AG04450 (cell line): Measurements from ENCODE around the gene SYTL1. TPM values are rescaled to one million over a fixed set of nuclear protein-coding genes. Genes with fewer than 3 reads are reported as not detected.

Experiments used
- CTCF ChIA-PET: fragments of 300-600, 350-600 bp; formaldehyde crosslinking; extraction: SDS; loops from one replicate; lab custom pipeline; 2022; ENCODE audit warnings: antibody characterized with exemption, inconsistent platforms; lab: Charles Lee
- POLR2A ChIA-PET: fragments of 350-600 bp; formaldehyde crosslinking; extraction: SDS; loops from one replicate; lab custom pipeline; 2021; ENCODE audit warnings: antibody characterized with exemption, inconsistent platforms; lab: Yijun Ruan, JAX
- DNase-seq: peaks from one replicate; pipeline ENCODE4 v3.0.0-alpha.2; 2011; ENCODE audit warnings: low read depth, low spot score
- H3K27ac ChIP-seq: one replicate; pipeline ENCODE4 v1.5.1; 2012; ENCODE audit warnings: low read depth, low read length, control low read depth
- H3K27me3 ChIP-seq: one replicate; pipeline ENCODE4 v1.6.0; 2012; ENCODE audit warnings: low read length; ENCODE audit not compliant: control insufficient read depth, insufficient read depth
- H3K4me3 ChIP-seq: 2 replicates; pipeline ENCODE4 v1.5.1; 2011; ENCODE audit warnings: mild to moderate bottlenecking, low read depth, low read length, control low read depth
- H3K9me3 ChIP-seq: 2 replicates; pipeline ENCODE4 v1.5.1; 2012; ENCODE audit warnings: low read length; ENCODE audit not compliant: control insufficient read depth, insufficient read depth
- polyA plus RNA-seq: library from polyadenylated mRNA; depleted of rRNA; stranded (reverse); fragments of >200 nt; gene quantifications from 2 replicates; pipeline ENCODE4 v1.2.3, GENCODE V29; 2011
- TF ChIP-seq, protein P1 (sequence below): IDR thresholded peaks from 2 replicates; pipeline ENCODE4 v1.5.1; 2011; ENCODE audit warnings: low read depth, low read length, control low read depth, inconsistent platforms

SYTL1 gene
- polyA plus RNA-seq, 1 experiment, result 0.35 TPM

GRCh38 chr1:27359822-27360158 lies 18.0 kb downstream of the SYTL1 start:
- ChIA-PET POLR2A (no interaction called here), CTCF (no interaction called here)
- Histone ChIP-seq H3K4me3 (no peak overlapping the region), H3K27me3 (no peaks in the 10 kb centered on the region), H3K27ac (no peak overlapping the region), H3K9me3 (no peaks in the 10 kb centered on the region; the same call in 1 of the 2 replicates)
- DNase-seq, result no peak
- TF ChIP-seq, protein P1, sequence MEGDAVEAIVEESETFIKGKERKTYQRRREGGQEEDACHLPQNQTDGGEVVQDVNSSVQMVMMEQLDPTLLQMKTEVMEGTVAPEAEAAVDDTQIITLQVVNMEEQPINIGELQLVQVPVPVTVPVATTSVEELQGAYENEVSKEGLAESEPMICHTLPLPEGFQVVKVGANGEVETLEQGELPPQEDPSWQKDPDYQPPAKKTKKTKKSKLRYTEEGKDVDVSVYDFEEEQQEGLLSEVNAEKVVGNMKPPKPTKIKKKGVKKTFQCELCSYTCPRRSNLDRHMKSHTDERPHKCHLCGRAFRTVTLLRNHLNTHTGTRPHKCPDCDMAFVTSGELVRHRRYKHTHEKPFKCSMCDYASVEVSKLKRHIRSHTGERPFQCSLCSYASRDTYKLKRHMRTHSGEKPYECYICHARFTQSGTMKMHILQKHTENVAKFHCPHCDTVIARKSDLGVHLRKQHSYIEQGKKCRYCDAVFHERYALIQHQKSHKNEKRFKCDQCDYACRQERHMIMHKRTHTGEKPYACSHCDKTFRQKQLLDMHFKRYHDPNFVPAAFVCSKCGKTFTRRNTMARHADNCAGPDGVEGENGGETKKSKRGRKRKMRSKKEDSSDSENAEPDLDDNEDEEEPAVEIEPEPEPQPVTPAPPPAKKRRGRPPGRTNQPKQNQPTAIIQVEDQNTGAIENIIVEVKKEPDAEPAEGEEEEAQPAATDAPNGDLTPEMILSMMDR, result no peak

DNA sequence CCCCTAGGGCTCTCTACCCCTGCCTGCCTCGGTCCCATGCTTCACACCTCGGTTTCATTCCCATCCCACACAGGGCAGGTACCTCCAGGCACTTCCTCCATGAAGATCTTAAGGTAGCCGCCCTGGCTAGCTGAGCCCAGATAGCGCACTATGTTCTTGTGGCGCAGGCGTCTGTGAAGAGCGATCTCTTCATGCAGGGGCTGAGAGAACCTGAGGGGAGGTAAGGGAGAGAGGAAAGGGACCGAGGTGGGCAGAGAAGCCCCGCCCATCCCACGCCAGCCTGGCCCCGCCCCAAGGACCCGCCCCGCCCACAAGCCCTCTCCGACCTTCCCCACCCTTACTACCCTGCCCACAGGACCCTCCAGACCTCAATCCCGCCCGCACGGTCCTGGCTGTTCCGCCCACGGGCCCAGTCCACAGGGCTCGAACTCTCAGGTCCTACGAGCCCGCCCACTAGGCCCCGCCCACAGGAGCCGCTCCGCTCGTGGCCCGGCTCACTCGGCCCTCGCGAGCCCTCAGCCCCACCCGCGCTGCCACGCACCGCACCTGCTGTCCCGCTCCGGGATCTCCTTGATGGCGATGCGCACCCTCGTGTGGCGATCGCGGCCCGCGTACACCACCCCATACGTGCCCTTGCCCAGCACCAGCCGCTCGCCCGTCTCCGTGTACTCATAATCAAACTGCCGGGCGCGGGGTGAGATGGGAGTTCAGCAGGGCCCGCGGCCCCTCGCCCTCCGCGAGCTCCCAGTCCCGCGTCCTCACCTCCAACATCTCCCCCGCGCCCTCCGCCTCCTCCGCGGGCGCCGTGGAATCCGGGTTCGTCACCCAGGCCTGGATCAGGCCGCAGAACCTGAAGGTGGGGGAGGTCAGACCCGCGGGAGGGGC lies 18.6 kb downstream of the SYTL1 start:
- H3K9me3 ChIP-seq, result no peaks in the 10 kb centered on the region; the same call in 1 of the 2 replicates
- no peaks in the 10 kb centered on the region for H3K27me3 ChIP-seq
- TF ChIP-seq, protein P1, result no peak
- ChIA-PET POLR2A (no interaction called here), CTCF (no interaction called here)
- no peak overlapping the region for H3K4me3 ChIP-seq
- no peak overlapping the region for H3K27ac ChIP-seq
- no peak for DNase-seq

DNA sequence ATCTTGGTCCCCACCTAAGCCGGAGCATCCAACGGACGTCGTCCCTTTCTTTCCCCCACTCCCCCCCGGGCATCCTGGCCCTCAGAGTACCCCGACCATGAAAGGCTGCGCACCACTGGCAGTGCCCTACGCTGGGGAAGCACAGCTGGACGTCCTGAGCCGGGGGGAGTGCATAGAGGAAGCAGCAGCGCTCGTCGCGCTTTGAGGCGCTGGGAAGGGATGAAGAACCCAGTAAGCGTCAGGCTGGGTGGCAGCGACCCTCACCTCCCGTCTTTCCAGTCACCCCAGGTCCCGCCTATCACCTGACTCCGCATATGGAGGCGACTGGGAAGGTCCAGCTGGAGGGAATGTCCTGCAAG lies 19.2 kb downstream of the SYTL1 start:
- ChIA-PET POLR2A (no interaction called here), CTCF (no interaction called here)
- Histone ChIP-seq H3K4me3 (no peak overlapping the region), H3K9me3 (no peaks in the 10 kb centered on the region; the same call in 1 of the 2 replicates), H3K27ac (no peak overlapping the region), H3K27me3 (no peaks in the 10 kb centered on the region)
- DNase-seq, result no peak
- TF ChIP-seq, protein P1, result no peak

DNA sequence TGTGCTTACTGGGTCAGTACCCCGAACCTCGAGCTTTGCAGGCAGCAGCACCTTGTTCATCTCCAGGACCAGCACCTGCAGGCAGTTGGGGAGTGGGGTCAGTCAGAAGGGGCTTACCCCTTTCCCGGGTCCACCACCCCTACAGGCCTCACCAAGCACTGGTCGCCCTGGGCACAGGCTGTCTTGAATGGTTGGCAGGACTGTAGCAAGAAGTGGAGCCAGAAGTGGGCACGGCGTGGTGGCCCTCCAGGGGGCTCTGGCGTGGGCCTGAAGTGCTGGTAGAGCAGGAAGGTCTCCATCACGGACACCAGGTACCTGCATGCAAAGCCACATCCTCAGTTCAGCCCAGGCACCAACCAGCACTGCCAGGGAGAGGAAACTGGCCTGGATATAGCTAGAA lies 19.7 kb downstream of the SYTL1 start:
- H3K4me3 ChIP-seq, result no peak overlapping the region
- POLR2A ChIA-PET, result no interaction called here
- CTCF ChIA-PET, result interaction anchor here (0.7 kb wide), 1 partner anchor 34 kb away, joined by 3 read pairs; no protein-coding TSS in a partner anchor
- TF ChIP-seq, protein P1, result no peak
- no peak overlapping the region for H3K27ac ChIP-seq
- H3K27me3 ChIP-seq, result no peaks in the 10 kb centered on the region
- no peak for DNase-seq
- H3K9me3 ChIP-seq, result no peaks in the 10 kb centered on the region; the same call in 1 of the 2 replicates
